B cell (primary cell): Measurements from ENCODE around the gene ZNF680.

Experiments used
- CTCF ChIP-seq: fragments of 200-600 bp; IDR thresholded peaks from one replicate; pipeline ENCODE4 v1.8.0; 2022; ENCODE audit warnings: antibody characterized with exemption, mild to moderate bottlenecking
- EZH2 ChIP-seq: IDR thresholded peaks from 2 replicates; pipeline ENCODE4 v1.6.1; 2012; ENCODE audit warnings: borderline replicate concordance, low read depth, mild to moderate bottlenecking, moderate library complexity, low read length; ENCODE audit not compliant: insufficient read depth, poor library complexity, severe bottlenecking

- TF ChIP-seq CTCF, result no peak
- TF ChIP-seq EZH2, result no peak
Measured at GRCh38 chr7:64498270-64498669, 64.6 kb downstream of the ZNF680 start.
